Measurements from ENCODE around the gene SDR39U1.

SDR39U1 gene

DNA sequence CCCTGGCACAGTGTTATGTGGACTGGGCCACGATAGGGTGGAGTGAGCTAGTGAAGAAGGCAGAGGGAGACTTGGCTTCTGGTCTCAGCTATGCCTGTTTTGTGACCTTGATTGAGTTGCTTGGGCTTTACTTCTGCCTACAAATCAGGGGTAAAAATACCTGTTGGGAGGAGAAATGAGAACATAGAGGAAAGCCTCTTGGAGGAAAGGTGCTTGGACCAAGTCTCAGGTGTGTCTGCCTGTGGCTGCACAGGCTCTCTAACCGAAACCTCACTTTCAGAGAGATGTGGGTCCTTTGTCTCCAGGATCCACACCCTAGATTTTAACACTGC is 4.9 kb downstream of the SDR39U1 start:
- H3K36me3 Mint-ChIP-seq: peaks cover 22% of the 10 kb centered on the region
- no peak overlapping the region for H3K4me3 Mint-ChIP-seq
- no peak overlapping the region for H3K27ac Mint-ChIP-seq

GRCh38 chr14:24437020-24437735 is 5.4 kb downstream of the SDR39U1 start:
- no peak for DNase-seq (ENCODE audit: low spot score in 2 of 2)
- H3K27ac Mint-ChIP-seq: peak overlapping the region; percentile 41
- no peak for ATAC-seq (ENCODE audit: low read depth)
- peaks cover 39% of the 10 kb centered on the region for H3K4me1 Mint-ChIP-seq
- H3K4me3 Mint-ChIP-seq: no peak overlapping the region
- H3K9me3 Mint-ChIP-seq: no peaks in the 10 kb centered on the region
- no peaks in the 10 kb centered on the region for H3K27me3 Mint-ChIP-seq
- H3K36me3 Mint-ChIP-seq: peaks cover 22% of the 10 kb centered on the region

More for the DNA sequence above, 4.9 kb downstream of the SDR39U1 start:
- ATAC-seq (ENCODE audit: low read depth): no peak
- Mint-ChIP-seq H3K4me1 (peaks cover 39% of the 10 kb centered on the region), H3K9me3 (no peaks in the 10 kb centered on the region), H3K27me3 (no peaks in the 10 kb centered on the region)
- no peak for DNase-seq (ENCODE audit: low spot score in 2 of 2)

DNA sequence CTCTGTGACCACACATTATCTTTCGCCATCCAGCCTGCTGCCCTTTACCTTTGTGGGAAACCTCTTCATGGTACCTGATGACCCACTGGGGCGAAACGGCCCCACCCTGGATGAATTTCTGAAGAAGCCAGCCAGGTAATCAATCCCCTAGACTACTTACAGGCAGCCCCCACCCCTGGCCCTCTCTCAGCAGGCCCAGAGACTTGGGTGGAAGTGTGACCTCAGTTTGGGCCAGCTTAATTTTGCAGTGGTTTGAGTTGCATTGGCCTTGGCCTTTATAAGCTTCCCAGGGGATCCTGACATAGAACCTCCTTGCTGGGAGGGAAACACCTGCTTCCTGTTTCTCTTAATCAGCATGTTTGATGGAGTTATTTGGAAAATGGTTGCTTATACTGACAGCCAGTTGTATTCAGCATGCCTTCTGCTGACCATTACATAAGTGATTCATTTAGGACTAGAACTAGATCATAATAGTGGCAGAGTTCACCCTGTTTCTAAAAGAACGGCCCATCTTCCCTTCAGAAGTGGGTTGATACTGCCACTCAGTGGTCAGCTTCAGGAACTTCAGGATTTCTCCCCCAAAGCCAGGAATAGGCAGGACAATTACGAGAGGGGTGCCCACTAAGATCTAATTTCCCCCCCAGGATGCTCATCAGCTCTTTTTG is 6.1 kb downstream of the SDR39U1 start:
- peak; percentile 39 for ATAC-seq (ENCODE audit: low read depth)
- Mint-ChIP-seq H3K4me1 (peaks cover 39% of the 10 kb centered on the region), H3K4me3 (peak overlapping the region; percentile 14), H3K27ac (peak overlapping the region; percentile 41), H3K36me3 (peaks cover 25% of the 10 kb centered on the region), H3K9me3 (no peaks in the 10 kb centered on the region), H3K27me3 (no peaks in the 10 kb centered on the region)
- DNase-seq (ENCODE audit: low spot score in 2 of 2): peak; percentile 41 to 46

GRCh38 chr14:24435998-24436354 is 6.6 kb downstream of the SDR39U1 start:
- Mint-ChIP-seq H3K4me3 (no peak overlapping the region), H3K27me3 (no peaks in the 10 kb centered on the region), H3K36me3 (peaks cover 25% of the 10 kb centered on the region), H3K27ac (no peak overlapping the region), H3K9me3 (no peaks in the 10 kb centered on the region), H3K4me1 (peaks cover 41% of the 10 kb centered on the region)
- ATAC-seq (ENCODE audit: low read depth): no peak
- DNase-seq (ENCODE audit: low spot score in 2 of 2): no peak

- Mint-ChIP-seq H3K4me1 (peaks cover 44% of the 10 kb centered on the region), H3K36me3 (peaks cover 21% of the 10 kb centered on the region)
These were observed 7.3 kb downstream of the SDR39U1 start for GRCh38 chr14:24435192-24435810.

GRCh38 chr14:24434676-24435075 is 7.9 kb downstream of the SDR39U1 start:
- no peaks in the 10 kb centered on the region for H3K9me3 Mint-ChIP-seq
- ATAC-seq (ENCODE audit: low read depth): no peak
- H3K27ac Mint-ChIP-seq: peak overlapping the region; percentile 31
- H3K36me3 Mint-ChIP-seq: peaks cover 20% of the 10 kb centered on the region
- H3K4me3 Mint-ChIP-seq: no peak overlapping the region
- DNase-seq (ENCODE audit: low spot score in 2 of 2): no peak
- H3K4me1 Mint-ChIP-seq: peaks cover 44% of the 10 kb centered on the region
- no peaks in the 10 kb centered on the region for H3K27me3 Mint-ChIP-seq

More at GRCh38 chr14:24435192-24435810, 7.3 kb downstream of the SDR39U1 start:
- H3K27ac Mint-ChIP-seq: peak overlapping the region; percentile 31
- H3K4me3 Mint-ChIP-seq: no peak overlapping the region
- no peaks in the 10 kb centered on the region for H3K9me3 Mint-ChIP-seq
- no peaks in the 10 kb centered on the region for H3K27me3 Mint-ChIP-seq
- no peak for ATAC-seq (ENCODE audit: low read depth)
- no peak for DNase-seq (ENCODE audit: low spot score in 2 of 2)

DNA sequence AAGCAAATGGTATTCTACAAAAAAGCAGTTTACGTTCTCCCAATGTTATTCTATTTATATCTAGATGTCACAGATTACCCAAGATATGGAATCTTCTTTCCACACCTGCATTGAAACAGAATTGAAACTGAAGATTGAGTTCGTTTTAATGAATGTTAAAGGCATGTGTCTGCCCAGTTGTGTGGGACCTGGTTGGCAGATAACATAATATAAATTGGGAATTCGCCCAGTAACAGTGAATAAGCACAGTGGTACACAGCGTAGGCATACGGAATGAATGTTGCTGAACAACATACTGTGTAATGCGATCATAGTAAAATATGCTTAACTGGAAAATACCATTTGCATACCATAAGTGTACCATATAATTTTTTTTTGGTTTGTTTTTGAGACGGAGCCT is 8.5 kb downstream of the SDR39U1 start:
- Mint-ChIP-seq H3K36me3 (peaks cover 16% of the 10 kb centered on the region), H3K9me3 (no peaks in the 10 kb centered on the region), H3K4me1 (peaks cover 46% of the 10 kb centered on the region), H3K27ac (no peak overlapping the region), H3K4me3 (no peak overlapping the region), H3K27me3 (no peaks in the 10 kb centered on the region)
- DNase-seq (ENCODE audit: low spot score in 2 of 2): no peak
- no peak for ATAC-seq (ENCODE audit: low read depth)

GRCh38 chr14:24432259-24433131 is 10.1 kb downstream of the SDR39U1 start:
- Mint-ChIP-seq H3K9me3 (no peaks in the 10 kb centered on the region), H3K27me3 (no peaks in the 10 kb centered on the region), H3K36me3 (peaks cover 14% of the 10 kb centered on the region), H3K4me3 (no peak overlapping the region), H3K4me1 (peaks cover 41% of the 10 kb centered on the region), H3K27ac (peak overlapping the region; percentile 98)
- ATAC-seq (ENCODE audit: low read depth) (no peak), DNase-seq (ENCODE audit: low spot score in 2 of 2) (no peak)

DNA sequence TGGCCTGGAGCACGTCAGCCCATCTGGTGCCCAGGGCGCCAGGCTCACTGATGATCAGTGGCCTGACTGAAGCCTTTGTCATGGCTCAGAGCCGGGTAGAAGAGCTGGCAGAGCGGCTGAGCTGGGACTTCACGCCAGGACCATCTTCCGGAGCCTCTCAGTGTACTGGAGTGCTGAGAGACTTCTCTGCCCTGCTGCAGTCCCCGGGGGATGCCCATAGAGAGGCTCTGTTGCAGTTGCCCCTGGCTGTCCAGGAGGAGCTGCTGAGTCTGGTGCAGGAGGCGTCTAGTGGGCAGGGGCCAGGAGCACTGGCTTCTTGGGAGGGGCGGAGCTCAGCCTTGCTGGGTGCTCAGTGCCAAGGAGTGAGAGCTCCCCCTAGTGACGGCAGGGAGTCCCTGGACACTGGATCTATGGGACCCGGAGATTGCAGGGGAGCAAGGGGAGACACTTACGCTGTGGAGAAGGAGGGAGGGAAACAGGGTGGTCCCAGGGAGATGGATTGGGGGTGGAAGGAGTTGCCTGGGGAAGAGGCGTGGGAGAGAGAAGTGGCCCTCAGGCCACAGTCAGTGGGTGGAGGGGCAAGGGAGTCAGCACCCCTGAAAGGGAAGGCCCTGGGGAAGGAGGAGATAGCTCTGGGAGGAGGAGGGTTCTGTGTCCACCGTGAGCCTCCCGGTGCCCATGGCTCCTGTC is 10.9 kb downstream of the SDR39U1 start:
- Mint-ChIP-seq H3K9me3 (no peaks in the 10 kb centered on the region), H3K4me3 (peak overlapping the region; percentile 93), H3K27ac (peak overlapping the region; percentile 98), H3K36me3 (peaks cover 14% of the 10 kb centered on the region), H3K4me1 (peaks cover 36% of the 10 kb centered on the region), H3K27me3 (no peaks in the 10 kb centered on the region)
- DNase-seq (ENCODE audit: low spot score in 2 of 2): peak; percentile 84 to 89
- ATAC-seq (ENCODE audit: low read depth): peak; percentile 54

DNA sequence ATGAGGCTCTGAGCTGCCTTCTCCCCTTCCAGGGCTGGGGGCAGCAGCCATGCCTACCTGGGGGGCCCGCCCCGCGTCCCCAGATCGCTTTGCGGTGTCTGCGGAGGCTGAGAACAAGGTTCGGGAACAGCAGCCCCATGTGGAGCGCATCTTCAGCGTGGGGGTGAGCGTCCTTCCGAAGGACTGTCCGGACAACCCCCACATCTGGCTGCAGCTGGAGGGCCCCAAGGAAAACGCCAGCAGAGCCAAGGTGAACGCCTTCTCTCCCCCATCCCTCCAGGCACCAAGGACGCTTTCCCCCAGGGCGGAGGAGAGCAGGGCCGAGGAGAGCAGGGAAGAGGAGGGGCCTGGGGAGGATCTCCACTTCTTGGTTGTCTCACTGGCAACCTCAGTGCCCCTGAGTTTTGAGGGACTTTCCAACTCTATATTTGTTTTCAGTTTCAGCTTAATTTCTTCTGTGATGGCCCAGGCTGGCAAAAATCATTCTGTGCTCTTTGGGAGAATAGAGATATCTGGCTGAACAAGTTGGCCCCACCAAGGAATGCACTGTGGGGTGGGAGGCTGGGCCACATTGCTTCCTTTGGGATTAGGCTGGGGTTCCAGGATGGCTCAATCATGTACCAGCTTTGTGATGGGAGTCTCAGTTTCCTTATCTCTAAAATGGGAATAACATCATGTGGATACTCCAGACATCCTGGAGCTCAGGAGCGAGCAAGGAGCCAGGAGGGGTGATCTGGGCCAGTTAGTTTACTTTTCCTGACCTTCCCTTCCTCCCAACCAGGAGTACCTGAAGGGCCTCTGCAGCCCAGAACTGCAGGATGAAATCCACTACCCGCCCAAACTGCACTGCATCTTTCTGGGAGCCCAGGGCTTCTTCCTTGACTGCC is 11.7 kb downstream of the SDR39U1 start:
- peak; percentile 62 for ATAC-seq (ENCODE audit: low read depth)
- Mint-ChIP-seq H3K27ac (peak overlapping the region; percentile 98), H3K4me3 (peak overlapping the region; percentile 93), H3K9me3 (no peaks in the 10 kb centered on the region), H3K27me3 (no peaks in the 10 kb centered on the region), H3K4me1 (peaks cover 32% of the 10 kb centered on the region), H3K36me3 (peaks cover 13% of the 10 kb centered on the region)
- peak; percentile 56 to 64 for DNase-seq (ENCODE audit: low spot score in 2 of 2)

GRCh38 chr14:24430143-24430681 is 12.4 kb downstream of the SDR39U1 start:
- Mint-ChIP-seq H3K4me3 (peak overlapping the region; percentile 93), H3K9me3 (no peaks in the 10 kb centered on the region), H3K27me3 (no peaks in the 10 kb centered on the region), H3K27ac (peak overlapping the region; percentile 98), H3K36me3 (peaks cover 12% of the 10 kb centered on the region), H3K4me1 (peaks cover 25% of the 10 kb centered on the region)
- DNase-seq (ENCODE audit: low spot score in 2 of 2): peak in 1 of 2 donors; percentile 53
- ATAC-seq (ENCODE audit: low read depth): peak; percentile 44

- Mint-ChIP-seq H3K9me3 (no peaks in the 10 kb centered on the region), H3K27me3 (no peaks in the 10 kb centered on the region), H3K27ac (peak within 1 kb of the TSS; percentile 98), H3K36me3 (peaks cover 9% of the 10 kb centered on the region), H3K4me3 (peak within 1 kb of the TSS; percentile 93), H3K4me1 (peaks cover 20% of the 10 kb centered on the region)
- ATAC-seq (ENCODE audit: low read depth): peak; percentile 77
- DNase-seq (ENCODE audit: low spot score in 2 of 2): peak; percentile 81 to 83
These were observed 13.0 kb downstream of the SDR39U1 start, which contains the start of the genes CBLN3 and KHNYN for GRCh38 chr14:24429395-24430142. TSS of gene CBLN3 (minus strand) at chr14:24429668. CDS start at chr14:24429054, 614 bp downstream. TSS of gene KHNYN (plus strand) at chr14:24429954. CDS start at chr14:24430731, 777 bp downstream.
